Endodermal cell (in vitro differentiated cells): ENCODE measurements around the gene SLC24A4. TPM values are rescaled to one million over a fixed set of nuclear protein-coding genes. Genes with fewer than 3 reads are reported as not detected.

ENCODE experiments used
- DNase-seq: peaks from one replicate; pipeline ENCODE4 v3.0.0-alpha.2; 2017
- H3K27ac ChIP-seq: 2 replicates; pipeline ENCODE4 v1.5.1; 2013; ENCODE audit warnings: mild to moderate bottlenecking, low read depth, low read length, moderate library complexity
- H3K27me3 ChIP-seq: 2 replicates; pipeline ENCODE4 v1.6.1; 2013; ENCODE audit warnings: mild to moderate bottlenecking, low read length, moderate library complexity; ENCODE audit not compliant: insufficient read depth, control insufficient read depth, poor library complexity, severe bottlenecking
- H3K36me3 ChIP-seq: 2 replicates; pipeline ENCODE4 v1.7.0; 2013; ENCODE audit warnings: mild to moderate bottlenecking, low read length, moderate library complexity; ENCODE audit not compliant: control insufficient read depth, insufficient read depth
- H3K4me1 ChIP-seq: one replicate; pipeline ENCODE4 v1.7.0; 2013; ENCODE audit warnings: low read length; ENCODE audit not compliant: control insufficient read depth, insufficient read depth
- H3K4me3 ChIP-seq: 2 replicates; pipeline ENCODE4 v1.5.1; 2013; ENCODE audit warnings: mild to moderate bottlenecking, low read length, moderate library complexity
- H3K9ac ChIP-seq: 2 replicates; pipeline ENCODE4 v1.6.1; 2013; ENCODE audit warnings: mild to moderate bottlenecking, low read length, moderate library complexity; ENCODE audit not compliant: poor library complexity, severe bottlenecking; ENCODE audit errors: extremely low read depth
- H3K9me3 ChIP-seq: 2 replicates; pipeline ENCODE4 v1.6.1; 2013; ENCODE audit warnings: mild to moderate bottlenecking, low read length, moderate library complexity; ENCODE audit not compliant: control insufficient read depth
- H3K27ac Mint-ChIP-seq: 2 replicates; pipeline ENCODE4 v1.8.0; 2020; ENCODE audit warnings: mixed read lengths
- H3K27me3 Mint-ChIP-seq: 2 replicates; pipeline ENCODE4 v1.8.0; 2021; ENCODE audit warnings: mild to moderate bottlenecking, mixed read lengths; ENCODE audit not compliant: insufficient read depth
- H3K36me3 Mint-ChIP-seq: 2 replicates; pipeline ENCODE4 v1.8.0; 2020; ENCODE audit warnings: low read depth, mixed read lengths
- H3K4me1 Mint-ChIP-seq: 2 replicates; pipeline ENCODE4 v1.8.0; 2020; ENCODE audit warnings: mixed read lengths
- H3K4me3 Mint-ChIP-seq: 2 replicates; pipeline ENCODE4 v1.8.0; 2020; ENCODE audit warnings: mild to moderate bottlenecking, moderate library complexity, mixed read lengths
- H3K9me3 Mint-ChIP-seq: 2 replicates; pipeline ENCODE4 v1.8.0; 2020; ENCODE audit warnings: mild to moderate bottlenecking, mixed read lengths
- CTCF ChIP-seq: fragments of 200-600 bp; sonication (generic); conservative IDR thresholded peaks from 2 replicates; pipeline ENCODE4 v1.5.0; 2021; ENCODE audit warnings: antibody characterized with exemption, mild to moderate bottlenecking
- WGBS, 2 experiments: methylation state at CpG; one replicate each; pipeline versions ENCODE4 v1.1.5 to v1.1.7; 2013; ENCODE audit warnings: missing lambda C conversion rate in 2 of 2, mixed read lengths in 1 of 2; ENCODE audit not compliant: insufficient coverage in 1 of 2, insufficient read length in 1 of 2; 5-methylcytosine and 5-hydroxymethylcytosine counted together
- total RNA-seq, 2 donors: library from RNA; stranded (reverse); fragmentation: NEBNext Ultra II Directional in 1 of 2; extraction: Animal tissue kit (Norgen Biotek cat#: 25700) in 1 of 2; gene quantifications; 2 replicates in 1 of 2; 3 replicates in 1 of 2; pipeline ENCODE4 v1.2.1, GENCODE V29; 2021

Gene SLC24A4
- total RNA-seq, 2 donors from 2014 or later, result 0.09 to 0.29 TPM

GRCh38 chr14:92436115-92436776 lies 113.3 kb downstream of the SLC24A4 start:
- Histone ChIP-seq H3K36me3 (no peaks in the 10 kb centered on the region), H3K4me1 (no peaks in the 10 kb centered on the region), H3K27me3 (no peaks in the 10 kb centered on the region), H3K27ac (no peak overlapping the region), H3K9me3 (no peaks in the 10 kb centered on the region), H3K4me3 (no peak overlapping the region), H3K9ac (no peak overlapping the region)
- no peak for TF ChIP-seq CTCF
- Mint-ChIP-seq H3K27ac (no peak overlapping the region), H3K4me1 (peaks cover 2% of the 10 kb centered on the region), H3K27me3 (no peaks in the 10 kb centered on the region), H3K9me3 (peaks cover 10% of the 10 kb centered on the region), H3K36me3 (no peaks in the 10 kb centered on the region), H3K4me3 (no peak overlapping the region)
- 90 to 93% methylated on average over 5 to 10 of the region's 10 CpGs for WGBS, 2 experiments
- no peak for DNase-seq

- Histone ChIP-seq H3K36me3 (no peaks in the 10 kb centered on the region), H3K4me3 (no peak overlapping the region), H3K9ac (no peak overlapping the region), H3K4me1 (no peaks in the 10 kb centered on the region), H3K27ac (no peak overlapping the region), H3K27me3 (no peaks in the 10 kb centered on the region), H3K9me3 (no peaks in the 10 kb centered on the region)
- DNase-seq, result no peak
- Mint-ChIP-seq H3K27me3 (peaks cover 2% of the 10 kb centered on the region), H3K4me1 (peaks cover 2% of the 10 kb centered on the region), H3K27ac (no peak overlapping the region), H3K9me3 (peaks cover 10% of the 10 kb centered on the region), H3K4me3 (no peak overlapping the region), H3K36me3 (no peaks in the 10 kb centered on the region)
- WGBS, 2 experiments, result 90 to 92% methylated on average over 5 of the region's 5 CpGs
- TF ChIP-seq CTCF, result no peak
Measured at GRCh38 chr14:92437309-92437708, 114.3 kb downstream of the SLC24A4 start.

- H3K27ac ChIP-seq, result no peak overlapping the region
- no peaks in the 10 kb centered on the region for H3K36me3 ChIP-seq
- H3K4me1 ChIP-seq, result no peaks in the 10 kb centered on the region
- H3K27ac Mint-ChIP-seq, result no peak overlapping the region
- no peak overlapping the region for H3K9ac ChIP-seq
- no peak overlapping the region for H3K4me3 Mint-ChIP-seq
- no peaks in the 10 kb centered on the region for H3K27me3 ChIP-seq
- TF ChIP-seq CTCF, result no peak
- no peaks in the 10 kb centered on the region for H3K9me3 ChIP-seq
- no peaks in the 10 kb centered on the region for H3K36me3 Mint-ChIP-seq
- peaks cover 2% of the 10 kb centered on the region for H3K4me1 Mint-ChIP-seq
- H3K27me3 Mint-ChIP-seq, result peaks cover 2% of the 10 kb centered on the region
- peaks cover 10% of the 10 kb centered on the region for H3K9me3 Mint-ChIP-seq
- 91 to 94% methylated on average over 6 to 12 of the region's 12 CpGs for WGBS, 2 experiments
- no peak overlapping the region for H3K4me3 ChIP-seq
- no peak for DNase-seq
Measured at GRCh38 chr14:92437729-92438285, 114.8 kb downstream of the SLC24A4 start.
